NCI-H1417 treated with DMSO at 0.1 percent for 48 hours (cell line): ENCODE measurements around the gene MAGEB6B.
"Not testable (repeated sequence)": the region's sequence is repeated elsewhere in the genome, so short reads cannot be mapped to it uniquely, and the experiment has no call there.

Source experiments
- DNase-seq: peaks from one replicate; lab custom pipeline; 2025; lab: John Stamatoyannopoulos, UW

MAGEB6B gene, protein sequence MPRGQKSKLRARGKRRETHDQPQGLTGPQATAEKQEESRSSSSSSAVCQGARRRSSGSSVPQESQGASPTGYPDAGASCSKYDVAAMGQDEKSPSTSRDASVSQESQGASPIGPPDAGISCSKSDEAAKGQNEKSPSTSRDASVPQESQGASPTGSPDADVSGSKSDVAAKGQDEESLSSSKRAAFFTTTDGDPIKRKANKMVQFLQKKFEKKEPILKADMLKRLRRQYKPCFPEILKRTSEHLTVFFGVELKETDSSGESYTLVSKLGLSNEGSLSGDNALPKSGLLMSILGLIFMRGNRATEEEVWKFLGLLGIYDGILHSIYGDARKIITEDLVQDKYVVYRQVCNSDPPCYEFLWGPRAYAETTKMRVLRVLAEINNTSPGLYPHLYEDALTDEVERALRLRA

DNA sequence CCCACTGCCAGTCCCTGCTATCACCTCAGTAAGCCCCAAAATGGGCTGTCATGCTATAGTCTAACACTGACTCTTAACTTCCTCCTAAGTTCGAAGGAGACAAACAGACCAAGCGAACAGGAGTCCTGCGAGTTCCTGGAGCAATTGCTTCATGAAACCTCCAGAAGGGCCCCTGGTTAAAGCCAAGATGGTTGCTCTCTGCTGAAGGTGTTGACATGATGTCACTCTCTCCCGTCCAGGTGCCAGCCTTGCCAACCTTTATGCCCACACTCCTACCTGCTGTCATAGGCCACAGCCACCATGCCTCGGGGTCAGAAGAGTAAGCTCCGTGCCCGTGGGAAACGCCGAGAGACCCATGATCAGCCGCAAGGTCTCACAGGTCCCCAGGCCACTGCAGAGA lies at the start of gene MAGEB6B:
TSS of gene MAGEB6B (plus strand) at position 301 of the 400 bp plus-strand sequence. CDS start at position 301, 0 bp downstream.
- no peak for DNase-seq

DNA sequence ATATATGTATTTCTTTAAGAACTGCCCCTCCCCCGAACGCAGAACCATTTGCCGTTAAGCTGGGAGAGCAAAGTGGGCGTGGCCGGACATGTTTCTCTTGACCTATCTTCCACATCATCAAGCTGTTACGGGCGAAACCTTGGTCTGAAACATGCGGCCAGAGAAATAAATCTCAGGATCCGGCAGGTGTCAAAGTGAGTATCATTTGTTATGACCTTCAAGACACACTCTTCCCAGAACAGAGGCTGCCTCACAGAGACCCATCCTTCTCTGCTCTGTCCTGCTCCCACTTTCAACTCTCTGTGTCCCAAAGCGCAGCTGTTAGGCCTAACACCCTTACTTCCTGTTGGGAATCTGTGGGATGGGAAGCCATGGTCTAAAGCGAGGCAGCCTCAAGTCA lies 22.1 kb upstream of the MAGEB6B start, which contains the start of gene MAGEB18:
TSS of gene MAGEB18 (plus strand) at position 70 of the 400 bp plus-strand sequence. CDS start 643 bp downstream, outside the sequence.
- no peak for DNase-seq

DNA sequence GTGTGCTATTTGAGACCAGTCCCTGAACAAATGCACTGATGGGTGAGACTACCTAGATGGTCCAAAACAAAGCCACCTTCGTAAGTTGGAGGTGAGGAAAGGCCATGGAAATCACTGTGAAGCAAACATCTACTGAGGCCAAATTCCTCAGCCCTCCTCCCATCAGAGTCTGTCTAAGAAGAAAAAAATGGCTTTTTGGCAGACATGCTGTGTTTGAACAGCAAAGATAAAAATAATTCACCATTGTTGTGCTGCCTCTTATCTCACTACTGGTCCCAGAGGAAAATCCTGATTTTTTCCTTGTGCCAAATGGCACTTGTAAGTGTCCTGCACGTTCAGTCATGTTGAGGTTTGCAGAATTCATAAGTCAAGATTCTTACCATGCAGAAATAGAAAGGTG lies 14.4 kb upstream of the MAGEB6B start:
- DNase-seq: no peak

DNA sequence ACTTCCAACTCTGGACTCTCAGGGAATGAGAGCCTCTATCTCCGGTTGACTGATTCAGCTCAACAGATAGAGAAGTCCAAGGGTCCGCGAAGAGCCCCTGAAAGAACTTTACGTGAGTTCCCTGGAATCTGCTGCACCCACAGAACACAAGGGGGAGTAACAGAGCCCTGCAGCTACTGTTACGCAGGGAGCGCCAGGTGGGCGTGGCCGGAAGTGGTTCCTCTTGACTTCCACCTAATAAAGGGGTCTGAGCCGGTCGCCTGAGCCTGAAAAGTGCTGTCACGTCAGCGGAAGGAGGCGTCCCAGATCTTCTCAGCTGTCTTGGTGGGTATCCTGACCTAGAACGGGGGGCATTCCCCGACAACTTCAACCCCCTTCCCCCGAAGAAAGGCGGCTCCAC lies 31.8 kb downstream of the MAGEB6B start, which contains the start of gene MAGEB6:
TSS of gene MAGEB6 (plus strand) at position 237 of the 400 bp plus-strand sequence. CDS start 1,407 bp downstream, outside the sequence.
- DNase-seq: no peak

DNA sequence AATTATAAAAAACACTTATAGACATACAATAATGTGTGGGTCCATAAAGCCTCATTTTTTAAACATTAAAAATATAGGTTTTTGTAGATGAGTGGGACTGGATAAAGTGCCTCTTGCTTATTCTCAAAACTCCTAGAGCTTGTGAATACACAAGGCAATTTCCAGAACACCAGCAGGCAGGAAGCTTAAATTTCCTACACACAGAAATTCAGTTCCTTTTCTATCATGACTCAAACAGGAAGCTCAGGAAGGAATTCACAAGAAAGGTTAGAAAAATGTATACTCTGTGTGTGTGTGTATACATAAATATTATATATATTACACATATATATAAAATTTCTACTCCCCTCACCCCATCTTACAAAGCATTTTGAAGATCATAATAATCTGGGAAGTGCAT lies 43.2 kb downstream of the MAGEB6B start:
- no peak for DNase-seq

DNA sequence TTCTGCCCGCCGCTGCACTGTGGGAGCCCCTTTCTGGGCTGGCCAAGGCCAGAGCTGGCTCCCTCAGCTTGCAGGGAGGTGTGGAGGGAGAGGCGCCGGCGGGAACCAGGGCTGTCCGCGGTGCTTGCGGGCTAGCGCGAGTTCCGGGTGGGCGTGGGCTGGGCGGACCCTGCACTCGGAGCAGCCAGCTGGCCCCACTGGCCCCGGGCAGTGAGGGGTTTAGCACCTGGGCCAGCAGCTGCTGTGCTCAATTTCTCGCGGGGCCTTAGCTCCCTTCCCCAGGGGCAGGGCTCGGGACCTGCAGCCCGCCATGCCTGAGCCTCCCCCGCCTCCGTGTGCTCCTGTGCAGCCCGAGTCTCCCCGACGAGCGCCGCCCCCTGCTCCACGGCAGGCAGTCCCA lies 44.3 kb downstream of the MAGEB6B start:
- DNase-seq: not testable (repeated sequence)

DNA sequence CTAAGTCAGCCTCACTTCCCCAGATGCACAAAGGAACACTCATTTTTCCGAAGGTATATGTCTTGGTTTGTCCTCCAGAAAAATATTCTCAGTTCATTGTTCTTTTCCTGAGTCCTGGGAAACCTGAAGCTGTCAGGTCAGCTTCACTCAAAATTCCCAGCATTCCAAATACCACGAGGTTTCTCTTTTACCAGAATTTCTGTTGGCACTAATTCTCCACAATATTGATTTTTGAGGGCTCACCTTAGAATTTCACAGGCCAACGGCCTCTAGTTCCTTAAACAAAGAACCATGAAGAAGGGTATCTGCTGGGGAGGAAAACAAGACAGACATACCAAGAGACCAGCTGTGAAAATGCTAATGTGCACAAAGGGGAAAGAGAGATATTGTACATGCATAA lies 47.6 kb downstream of the MAGEB6B start:
- no peak for DNase-seq
